Glutamatergic neuron (in vitro differentiated cells): ENCODE data around the gene FARS2. TPM values are rescaled to one million over a fixed set of nuclear protein-coding genes. Genes with fewer than 3 reads are reported as not detected.
A peak's percentile ranks its signal among the peaks of the same experiment; 100 is the strongest.

Experiments used
- DNase-seq: peaks from one replicate; pipeline ENCODE4 v3.0.0; 2022
- H3K27ac Mint-ChIP-seq: one replicate; pipeline ENCODE4 v1.8.0; 2020; ENCODE audit warnings: mild to moderate bottlenecking, mixed read lengths, inconsistent platforms; ENCODE audit not compliant: unreplicated experiment
- H3K27me3 Mint-ChIP-seq: one replicate; pipeline ENCODE4 v1.8.0; 2020; ENCODE audit warnings: mild to moderate bottlenecking, moderate library complexity, mixed read lengths, inconsistent platforms; ENCODE audit not compliant: unreplicated experiment
- H3K36me3 Mint-ChIP-seq: one replicate; pipeline ENCODE4 v1.8.0; 2020; ENCODE audit warnings: mild to moderate bottlenecking, mixed read lengths, inconsistent platforms; ENCODE audit not compliant: unreplicated experiment
- H3K4me1 Mint-ChIP-seq: one replicate; pipeline ENCODE4 v1.8.0; 2020; ENCODE audit warnings: mild to moderate bottlenecking, low read depth, mixed read lengths, inconsistent platforms; ENCODE audit not compliant: unreplicated experiment
- H3K4me3 Mint-ChIP-seq: one replicate; pipeline ENCODE4 v1.8.0; 2020; ENCODE audit warnings: mild to moderate bottlenecking, mixed read lengths, inconsistent platforms; ENCODE audit not compliant: unreplicated experiment
- H3K9me3 Mint-ChIP-seq: one replicate; pipeline ENCODE4 v1.8.0; 2020; ENCODE audit warnings: mild to moderate bottlenecking, moderate library complexity, mixed read lengths, inconsistent platforms; ENCODE audit not compliant: unreplicated experiment
- total RNA-seq: library from RNA; stranded (reverse); fragmentation: NEBNext Ultra II Directional; extraction: Animal tissue kit (Norgen Biotek cat#: 25700); gene quantifications from one replicate; pipeline ENCODE4 v1.2.1, GENCODE V29; 2021; ENCODE audit not compliant: unreplicated experiment
- TF ChIP-seq, protein P1 (sequence below): fragments of 200-600 bp; sonication (generic); IDR thresholded peaks from one replicate; pipeline ENCODE4 v1.5.0; 2021; ENCODE audit not compliant: partially characterized antibody, unreplicated experiment

Gene FARS2
- total RNA-seq, 1 donor from 2014 or later = 14.2 TPM

GRCh38 chr6:5379647-5380242 lies 118.4 kb downstream of the FARS2 start:
- Mint-ChIP-seq H3K4me1 (peaks cover 14% of the 10 kb centered on the region), H3K4me3 (no peak overlapping the region), H3K27ac (no peak overlapping the region), H3K27me3 (no peaks in the 10 kb centered on the region), H3K36me3 (no peaks in the 10 kb centered on the region), H3K9me3 (no peaks in the 10 kb centered on the region)
- peak; percentile 46 for DNase-seq
- TF ChIP-seq, protein P1, sequence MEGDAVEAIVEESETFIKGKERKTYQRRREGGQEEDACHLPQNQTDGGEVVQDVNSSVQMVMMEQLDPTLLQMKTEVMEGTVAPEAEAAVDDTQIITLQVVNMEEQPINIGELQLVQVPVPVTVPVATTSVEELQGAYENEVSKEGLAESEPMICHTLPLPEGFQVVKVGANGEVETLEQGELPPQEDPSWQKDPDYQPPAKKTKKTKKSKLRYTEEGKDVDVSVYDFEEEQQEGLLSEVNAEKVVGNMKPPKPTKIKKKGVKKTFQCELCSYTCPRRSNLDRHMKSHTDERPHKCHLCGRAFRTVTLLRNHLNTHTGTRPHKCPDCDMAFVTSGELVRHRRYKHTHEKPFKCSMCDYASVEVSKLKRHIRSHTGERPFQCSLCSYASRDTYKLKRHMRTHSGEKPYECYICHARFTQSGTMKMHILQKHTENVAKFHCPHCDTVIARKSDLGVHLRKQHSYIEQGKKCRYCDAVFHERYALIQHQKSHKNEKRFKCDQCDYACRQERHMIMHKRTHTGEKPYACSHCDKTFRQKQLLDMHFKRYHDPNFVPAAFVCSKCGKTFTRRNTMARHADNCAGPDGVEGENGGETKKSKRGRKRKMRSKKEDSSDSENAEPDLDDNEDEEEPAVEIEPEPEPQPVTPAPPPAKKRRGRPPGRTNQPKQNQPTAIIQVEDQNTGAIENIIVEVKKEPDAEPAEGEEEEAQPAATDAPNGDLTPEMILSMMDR = peak; percentile 64

- TF ChIP-seq, protein P1 = no peak
- H3K27me3 Mint-ChIP-seq = no peaks in the 10 kb centered on the region
- no peaks in the 10 kb centered on the region for H3K36me3 Mint-ChIP-seq
- no peak for DNase-seq
- H3K4me1 Mint-ChIP-seq = peaks cover 18% of the 10 kb centered on the region
- no peak overlapping the region for H3K27ac Mint-ChIP-seq
- no peak overlapping the region for H3K4me3 Mint-ChIP-seq
- no peaks in the 10 kb centered on the region for H3K9me3 Mint-ChIP-seq
Observed at GRCh38 chr6:5383856-5384255, 122.5 kb downstream of the FARS2 start.

- DNase-seq = no peak
- Mint-ChIP-seq H3K36me3 (no peaks in the 10 kb centered on the region), H3K9me3 (no peaks in the 10 kb centered on the region), H3K27ac (no peak overlapping the region), H3K27me3 (peaks cover 2% of the 10 kb centered on the region), H3K4me1 (peaks cover 20% of the 10 kb centered on the region), H3K4me3 (no peak overlapping the region)
- TF ChIP-seq, protein P1 = no peak
Observed at GRCh38 chr6:5384276-5384675, 123.0 kb downstream of the FARS2 start.

DNA sequence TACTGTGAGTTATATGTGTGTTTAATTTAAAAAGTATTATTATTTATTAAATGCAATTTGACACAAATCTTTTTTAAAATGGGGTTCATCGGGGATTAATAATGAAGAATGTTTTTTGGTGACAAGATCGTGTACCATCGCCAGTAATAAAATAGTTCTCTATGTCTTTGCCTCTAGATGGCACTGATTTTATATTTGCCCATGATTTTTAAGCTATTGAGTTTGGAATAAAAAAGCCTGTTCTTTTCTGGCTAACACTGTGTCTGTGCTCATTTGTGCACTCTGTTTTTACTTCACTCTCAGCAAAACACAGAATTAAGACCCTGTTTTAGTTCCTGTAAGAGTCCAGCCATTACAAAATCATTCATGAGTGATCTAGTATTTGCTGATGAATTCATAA lies 127.0 kb downstream of the FARS2 start:
- peaks cover 2% of the 10 kb centered on the region for H3K27me3 Mint-ChIP-seq
- H3K9me3 Mint-ChIP-seq = no peaks in the 10 kb centered on the region
- no peak overlapping the region for H3K27ac Mint-ChIP-seq
- DNase-seq = no peak
- TF ChIP-seq, protein P1 = no peak
- no peaks in the 10 kb centered on the region for H3K36me3 Mint-ChIP-seq
- peaks cover 17% of the 10 kb centered on the region for H3K4me1 Mint-ChIP-seq
- no peak overlapping the region for H3K4me3 Mint-ChIP-seq

- H3K36me3 Mint-ChIP-seq = no peaks in the 10 kb centered on the region
- H3K27ac Mint-ChIP-seq = no peak overlapping the region
- H3K27me3 Mint-ChIP-seq = peaks cover 2% of the 10 kb centered on the region
- H3K4me1 Mint-ChIP-seq = peaks cover 10% of the 10 kb centered on the region
- H3K9me3 Mint-ChIP-seq = no peaks in the 10 kb centered on the region
- H3K4me3 Mint-ChIP-seq = no peak overlapping the region
- DNase-seq = no peak
- TF ChIP-seq, protein P1 = no peak
Observed at GRCh38 chr6:5389086-5389745, 127.9 kb downstream of the FARS2 start.
